AG04450 (cell line): ENCODE measurements around the gene TMEM98. TPM values are rescaled to one million over a fixed set of nuclear protein-coding genes. Genes with fewer than 3 reads are reported as not detected.

ENCODE experiments used
- CTCF ChIA-PET: fragments of 300-600, 350-600 bp; formaldehyde crosslinking; extraction: SDS; loops from one replicate; lab custom pipeline; 2022; ENCODE audit warnings: antibody characterized with exemption, inconsistent platforms; lab: Charles Lee
- POLR2A ChIA-PET: fragments of 350-600 bp; formaldehyde crosslinking; extraction: SDS; loops from one replicate; lab custom pipeline; 2021; ENCODE audit warnings: antibody characterized with exemption, inconsistent platforms; lab: Yijun Ruan, JAX
- DNase-seq: peaks from one replicate; pipeline ENCODE4 v3.0.0-alpha.2; 2011; ENCODE audit warnings: low read depth, low spot score
- H3K27ac ChIP-seq: one replicate; pipeline ENCODE4 v1.5.1; 2012; ENCODE audit warnings: low read depth, low read length, control low read depth
- H3K27me3 ChIP-seq: one replicate; pipeline ENCODE4 v1.6.0; 2012; ENCODE audit warnings: low read length; ENCODE audit not compliant: control insufficient read depth, insufficient read depth
- H3K4me3 ChIP-seq: 2 replicates; pipeline ENCODE4 v1.5.1; 2011; ENCODE audit warnings: mild to moderate bottlenecking, low read depth, low read length, control low read depth
- H3K9me3 ChIP-seq: 2 replicates; pipeline ENCODE4 v1.5.1; 2012; ENCODE audit warnings: low read length; ENCODE audit not compliant: control insufficient read depth, insufficient read depth
- CTCF ChIP-seq: IDR thresholded peaks from 2 replicates; pipeline ENCODE4 v1.5.1; 2011; ENCODE audit warnings: low read depth, low read length, control low read depth, inconsistent platforms
- polyA plus RNA-seq: library from polyadenylated mRNA; depleted of rRNA; stranded (reverse); fragments of >200 nt; gene quantifications from 2 replicates; pipeline ENCODE4 v1.2.3, GENCODE V29; 2011

TMEM98 gene
- polyA plus RNA-seq, 1 experiment: 260 TPM

- Histone ChIP-seq H3K4me3 (no peak overlapping the region), H3K9me3 (no peaks in the 10 kb centered on the region), H3K27me3 (peaks cover 4% of the 10 kb centered on the region), H3K27ac (no peak overlapping the region)
- ChIA-PET CTCF (interaction anchor here (1.1 to 2.1 kb wide), 4 partner anchors 46 to 169 kb away, joined by 3 to 7 read pairs (median 6); no protein-coding TSS in a partner anchor), POLR2A (no interaction called here)
- no peak for DNase-seq
- TF ChIP-seq CTCF: no peak
Measured at GRCh38 chr17:32953045-32953444, 25.1 kb downstream of the TMEM98 start.

GRCh38 chr17:32953857-32954256, 25.9 kb downstream of the TMEM98 start:
- H3K4me3 ChIP-seq: no peak overlapping the region
- ChIA-PET CTCF (interaction anchor here (0.6 to 2.1 kb wide), 5 partner anchors 45 to 295 kb away, joined by 3 to 7 read pairs (median 4); no protein-coding TSS in a partner anchor), POLR2A (no interaction called here)
- H3K27me3 ChIP-seq: peaks cover 4% of the 10 kb centered on the region
- no peak for DNase-seq
- no peak overlapping the region for H3K27ac ChIP-seq
- H3K9me3 ChIP-seq: no peaks in the 10 kb centered on the region
- TF ChIP-seq CTCF: no peak

GRCh38 chr17:32954477-32954876, 26.5 kb downstream of the TMEM98 start:
- peaks cover 4% of the 10 kb centered on the region for H3K27me3 ChIP-seq
- CTCF ChIA-PET: interaction anchor here (0.8 to 2.1 kb wide), 4 partner anchors 13 to 171 kb away, joined by 3 to 7 read pairs (median 4); no protein-coding TSS in a partner anchor
- DNase-seq: no peak
- H3K9me3 ChIP-seq: no peaks in the 10 kb centered on the region
- no peak for TF ChIP-seq CTCF
- H3K27ac ChIP-seq: no peak overlapping the region
- POLR2A ChIA-PET: no interaction called here
- no peak overlapping the region for H3K4me3 ChIP-seq

GRCh38 chr17:32955155-32955554, 27.2 kb downstream of the TMEM98 start:
- DNase-seq: no peak
- POLR2A ChIA-PET: no interaction called here
- peaks cover 4% of the 10 kb centered on the region for H3K27me3 ChIP-seq
- no peak overlapping the region for H3K4me3 ChIP-seq
- no peak overlapping the region for H3K27ac ChIP-seq
- CTCF ChIA-PET: interaction anchor here (0.9 to 2.1 kb wide), 2 partner anchors 13 to 171 kb away, joined by 3 to 7 read pairs; no protein-coding TSS in a partner anchor
- no peak for TF ChIP-seq CTCF
- no peaks in the 10 kb centered on the region for H3K9me3 ChIP-seq

GRCh38 chr17:32956240-32956970, 28.5 kb downstream of the TMEM98 start:
- DNase-seq: no peak
- ChIA-PET CTCF (interaction anchor here (0.6 kb wide), 1 partner anchor 702 kb away, joined by 7 read pairs; no protein-coding TSS in a partner anchor), POLR2A (no interaction called here)
- H3K27me3 ChIP-seq: peaks cover 4% of the 10 kb centered on the region
- H3K9me3 ChIP-seq: no peaks in the 10 kb centered on the region
- H3K4me3 ChIP-seq: no peak overlapping the region
- TF ChIP-seq CTCF: no peak
- no peak overlapping the region for H3K27ac ChIP-seq
